Measurements from ENCODE around the gene RNF19B.

Gene RNF19B

DNA sequence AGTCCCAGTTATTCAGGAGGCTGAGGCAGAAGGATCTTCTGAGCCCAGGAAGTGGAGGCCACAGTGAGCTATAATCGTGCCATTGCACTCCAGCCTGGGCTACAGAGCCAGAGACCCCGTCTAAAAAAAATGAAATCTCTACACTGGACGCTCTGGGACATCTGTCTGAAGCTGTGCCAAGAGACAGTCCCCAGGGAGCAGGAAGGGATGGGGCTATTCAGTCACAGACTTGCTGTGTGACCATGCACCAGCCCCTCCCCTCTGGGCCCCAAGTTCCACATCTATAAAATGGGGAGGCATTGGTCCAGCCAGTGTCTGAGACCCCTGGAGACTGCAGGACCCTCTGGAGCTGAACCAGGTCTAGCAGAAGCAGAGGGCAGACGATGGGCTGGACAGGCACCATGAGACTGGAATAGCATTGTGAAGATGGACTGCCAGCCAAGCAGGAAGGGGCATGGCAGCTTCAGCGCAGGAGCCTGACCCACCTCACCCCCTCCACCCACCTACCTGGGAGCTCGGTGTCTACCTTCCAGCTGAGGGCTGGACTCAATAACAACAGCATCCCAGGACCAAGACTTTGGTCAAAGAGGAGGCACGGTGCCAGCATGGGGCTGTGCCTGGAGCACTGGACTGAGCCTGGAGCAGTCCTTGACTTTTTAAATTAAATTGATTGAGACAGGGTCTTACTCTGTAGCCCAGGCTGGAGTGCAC is 64.9 kb downstream of the RNF19B start:
- no peak for ATAC-seq

DNA sequence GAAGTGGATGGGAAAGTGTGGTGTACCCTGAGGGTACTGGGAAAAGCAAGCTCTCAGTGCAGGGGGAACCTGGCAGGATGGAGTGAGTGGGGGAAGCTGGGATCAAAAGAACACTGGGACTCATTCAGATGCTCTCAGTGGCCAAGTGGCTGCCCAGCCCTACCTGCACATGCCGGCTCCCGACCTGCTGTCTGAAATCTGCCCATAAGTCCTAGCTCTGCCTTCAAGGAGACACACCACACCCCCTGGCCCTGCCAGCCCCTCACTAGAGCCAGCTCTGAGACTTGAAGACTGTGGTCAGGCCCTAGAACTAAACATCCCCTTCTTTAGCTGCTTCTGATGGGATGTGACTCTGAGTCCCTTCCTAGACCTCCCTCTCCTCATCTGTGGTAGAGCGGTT is 65.7 kb downstream of the RNF19B start:
- no peak for ATAC-seq

DNA sequence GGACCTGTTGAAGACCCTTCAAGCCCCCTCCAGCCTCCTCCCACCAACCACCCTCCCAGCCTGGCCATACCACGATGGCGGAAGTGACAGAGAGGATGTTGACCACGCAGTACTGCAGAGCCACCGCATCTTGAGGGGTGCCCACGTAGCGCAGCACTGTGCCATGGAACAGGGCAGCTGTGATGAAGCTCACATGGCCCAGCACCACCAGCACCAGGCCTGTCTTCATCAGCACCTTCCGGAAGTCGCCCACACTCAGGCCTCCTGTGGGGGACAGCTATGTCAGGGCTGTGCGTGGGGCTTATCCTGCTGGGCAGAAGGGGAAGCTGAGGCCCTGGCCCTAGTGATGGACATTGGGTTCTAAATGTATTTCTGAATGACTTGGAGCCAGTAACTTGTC is 66.6 kb downstream of the RNF19B start:
- ATAC-seq, result no peak

DNA sequence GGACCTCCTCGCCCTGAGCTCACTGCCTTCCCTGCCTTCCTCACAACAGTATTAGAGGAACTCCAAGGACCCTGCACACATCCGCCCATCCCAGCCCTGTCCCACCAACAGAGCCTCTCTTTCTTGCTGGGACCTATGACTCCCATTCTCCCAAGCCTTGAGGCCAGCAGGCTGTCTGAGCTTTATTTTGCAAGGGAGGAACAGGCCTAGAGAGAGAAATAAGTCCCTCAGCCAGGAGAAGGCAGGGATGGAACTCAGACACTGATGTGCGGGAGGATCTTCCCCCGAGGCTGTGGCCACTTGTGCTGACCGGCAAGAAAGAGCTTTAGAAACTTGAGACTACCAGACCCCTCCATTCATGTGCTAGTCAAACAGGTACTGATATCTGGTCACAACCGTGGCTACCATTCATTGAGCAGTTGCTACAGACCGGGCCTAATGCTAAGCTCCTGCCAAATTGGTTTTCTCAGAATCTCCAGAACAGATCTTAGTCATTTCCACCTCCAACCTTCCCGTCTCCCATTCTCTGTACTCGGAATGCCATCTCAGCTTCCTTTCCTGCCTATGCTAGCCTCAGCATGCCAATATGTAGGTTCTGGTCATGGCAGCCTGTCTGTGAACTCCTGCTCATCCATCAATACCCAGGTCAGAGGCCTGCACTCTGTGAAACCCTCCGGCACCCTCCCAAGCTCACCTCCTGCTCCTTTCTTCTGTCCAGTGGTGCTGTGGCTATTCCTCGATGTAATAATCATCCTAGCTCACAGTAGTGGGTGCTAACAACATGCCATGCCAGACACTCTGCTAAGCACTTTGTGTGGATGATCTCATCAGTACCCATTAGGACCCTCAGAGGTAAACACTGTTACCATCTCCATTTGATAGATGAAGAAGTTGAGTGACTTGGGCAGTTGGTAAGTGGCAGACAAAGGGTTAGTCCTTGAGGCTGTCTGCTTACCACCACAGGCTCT is 67.2 kb downstream of the RNF19B start:
- no peak for ATAC-seq

GRCh38 chr1:32896451-32896850 is 68.2 kb downstream of the RNF19B start:
- no peak for ATAC-seq

DNA sequence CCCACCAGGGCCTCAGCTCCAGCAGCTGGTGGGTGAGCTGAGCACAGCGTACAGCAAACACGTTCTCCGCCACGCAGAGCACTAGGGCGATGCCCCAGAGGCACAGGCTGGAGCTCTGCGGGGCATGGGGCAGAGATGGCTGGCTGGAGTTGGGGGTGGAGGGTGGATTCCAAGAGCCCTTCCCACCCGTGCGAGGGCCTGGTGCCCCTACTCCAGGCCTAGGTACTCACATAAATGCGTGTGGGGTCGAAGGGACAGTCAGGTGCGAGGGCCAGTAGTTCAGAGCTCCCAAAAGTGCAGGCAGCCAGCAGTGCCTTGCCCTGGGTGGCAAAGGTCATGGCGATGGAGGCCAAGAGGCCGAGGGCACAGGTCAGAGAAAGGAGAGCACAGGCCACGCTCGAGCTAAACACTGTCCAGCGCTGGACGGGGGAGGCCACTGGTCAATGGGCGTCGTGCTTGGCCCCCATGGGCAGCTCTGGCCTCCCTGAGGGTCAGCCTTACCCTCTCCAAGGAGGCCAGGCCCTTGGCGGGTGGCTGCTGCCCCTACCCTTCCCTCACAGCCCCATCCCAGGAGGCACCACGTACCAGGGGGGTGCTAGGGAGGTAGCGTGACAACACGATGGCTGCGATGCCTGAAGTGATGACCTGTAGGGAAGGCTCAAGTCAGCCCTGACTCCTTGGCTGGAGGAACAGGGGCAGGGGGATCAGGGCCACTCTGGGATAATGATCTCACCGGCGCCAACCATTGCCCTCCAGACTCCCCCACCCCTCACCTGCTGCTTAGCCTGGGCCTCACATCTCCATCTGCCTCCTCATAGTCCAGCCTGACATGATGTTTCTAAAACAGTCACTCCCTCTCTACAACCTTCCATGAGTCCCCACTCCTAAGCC is 69.0 kb downstream of the RNF19B start:
- ATAC-seq, result no peak

DNA sequence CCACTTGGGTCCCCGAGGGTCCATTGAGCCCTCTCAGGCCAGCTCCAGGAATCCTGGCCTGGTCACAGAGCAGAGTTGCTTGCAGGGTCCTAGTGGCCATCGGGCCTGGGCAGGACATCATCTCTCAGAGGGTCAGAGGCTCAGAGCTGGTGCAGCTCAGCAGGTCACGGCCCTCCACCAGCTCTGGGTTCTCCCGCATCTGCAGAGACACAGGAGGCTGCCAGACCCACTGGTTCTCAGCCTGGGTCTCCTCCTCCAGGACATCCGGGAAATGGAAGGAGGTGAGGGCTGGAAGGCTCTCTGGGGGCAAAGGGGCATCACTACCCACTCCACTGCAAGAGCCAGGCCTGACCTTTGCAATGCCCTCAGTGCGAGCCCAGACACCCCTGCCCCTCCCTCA is 69.9 kb downstream of the RNF19B start:
- ATAC-seq, result no peak

DNA sequence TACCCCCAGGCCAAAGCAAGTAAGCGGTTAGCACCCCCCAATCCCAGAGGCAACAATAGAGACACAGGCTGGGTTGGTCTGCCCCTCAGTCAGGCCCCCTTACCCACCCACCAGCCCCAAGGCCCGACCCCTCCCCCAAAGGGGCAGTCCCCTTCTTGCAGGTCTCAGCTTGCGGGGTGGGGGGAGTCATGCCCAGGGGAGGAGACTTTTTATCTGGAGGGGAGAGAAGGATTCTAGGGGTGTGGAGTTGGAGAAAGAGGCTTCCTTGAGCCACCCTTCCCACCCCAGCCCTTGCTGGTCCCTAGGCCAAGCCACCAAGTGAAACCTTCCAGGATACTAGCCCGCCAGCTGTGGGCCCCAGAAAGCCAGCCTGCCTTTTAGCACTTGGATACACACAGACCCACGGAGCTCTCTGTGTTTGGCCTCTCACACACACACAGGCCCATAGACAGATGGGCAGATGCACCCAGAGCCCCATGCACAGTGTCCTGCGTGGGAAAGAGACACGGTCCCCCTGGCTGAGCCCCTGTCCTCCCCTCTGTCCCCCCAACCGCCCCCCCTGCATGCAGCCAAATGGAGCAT is 70.5 kb downstream of the RNF19B start:
- ATAC-seq, result no peak

DNA sequence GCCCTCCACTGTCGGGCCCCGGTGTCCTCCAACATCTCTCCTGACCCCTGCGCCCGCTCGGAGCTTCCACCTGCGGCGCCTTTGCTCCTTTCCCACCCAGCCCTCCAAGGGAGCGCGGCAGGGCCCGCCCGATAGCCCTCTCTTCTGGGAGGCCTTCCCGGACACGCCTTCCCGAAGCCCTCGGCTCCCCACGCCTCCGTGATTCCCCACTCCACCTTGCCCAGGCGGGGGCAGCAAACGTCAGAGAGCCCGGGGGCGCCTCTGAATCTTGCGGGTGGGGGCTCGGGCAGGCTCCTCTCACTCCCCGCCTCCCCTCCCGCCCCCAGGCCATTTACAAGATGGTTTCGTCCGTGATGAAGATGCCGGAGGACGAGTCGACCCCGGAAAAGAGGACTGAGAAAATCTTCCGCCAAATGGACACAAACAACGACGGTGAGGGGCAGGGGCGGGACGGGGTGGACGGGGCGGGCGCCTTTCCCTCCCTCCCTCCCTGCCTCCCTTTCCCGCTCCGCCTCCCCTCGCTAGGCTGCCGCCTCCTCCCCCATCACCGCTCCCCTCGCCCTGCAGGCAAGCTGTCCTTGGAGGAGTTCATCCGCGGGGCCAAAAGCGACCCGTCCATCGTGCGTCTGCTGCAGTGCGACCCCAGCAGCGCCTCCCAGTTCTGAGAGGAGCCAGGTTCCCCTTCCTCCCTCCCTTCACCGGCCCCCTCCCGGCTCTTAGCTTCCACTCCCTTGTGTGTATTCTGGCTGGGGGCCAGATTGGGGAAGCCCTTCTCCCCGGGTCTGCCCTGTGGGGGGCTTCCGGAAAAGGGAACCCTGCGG is 71.2 kb downstream of the RNF19B start:
- peak; percentile 10 to 11 for ATAC-seq

- peak; percentile 44 to 50 for ATAC-seq
Observed at GRCh38 chr1:32892368-32893197, 72.0 kb downstream of the RNF19B start.

GRCh38 chr1:32891630-32892029 is 73.0 kb downstream of the RNF19B start:
- no peak for ATAC-seq

DNA sequence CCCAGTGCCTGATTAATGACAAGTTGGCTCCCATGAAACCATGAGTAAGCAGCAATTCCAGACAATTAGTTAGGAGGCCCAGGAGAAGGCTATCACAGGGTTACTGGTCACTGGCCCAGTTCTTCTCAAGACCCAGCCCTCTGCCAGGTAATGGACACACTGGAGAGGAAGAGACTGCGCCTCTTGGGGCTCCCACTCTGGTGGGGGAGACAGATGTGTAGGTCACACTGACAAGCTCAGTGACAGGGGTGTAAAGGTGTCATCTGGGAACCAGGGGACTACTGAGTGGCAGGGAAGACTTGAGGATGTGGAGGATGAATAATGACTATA is 73.4 kb downstream of the RNF19B start:
- no peak for ATAC-seq

DNA sequence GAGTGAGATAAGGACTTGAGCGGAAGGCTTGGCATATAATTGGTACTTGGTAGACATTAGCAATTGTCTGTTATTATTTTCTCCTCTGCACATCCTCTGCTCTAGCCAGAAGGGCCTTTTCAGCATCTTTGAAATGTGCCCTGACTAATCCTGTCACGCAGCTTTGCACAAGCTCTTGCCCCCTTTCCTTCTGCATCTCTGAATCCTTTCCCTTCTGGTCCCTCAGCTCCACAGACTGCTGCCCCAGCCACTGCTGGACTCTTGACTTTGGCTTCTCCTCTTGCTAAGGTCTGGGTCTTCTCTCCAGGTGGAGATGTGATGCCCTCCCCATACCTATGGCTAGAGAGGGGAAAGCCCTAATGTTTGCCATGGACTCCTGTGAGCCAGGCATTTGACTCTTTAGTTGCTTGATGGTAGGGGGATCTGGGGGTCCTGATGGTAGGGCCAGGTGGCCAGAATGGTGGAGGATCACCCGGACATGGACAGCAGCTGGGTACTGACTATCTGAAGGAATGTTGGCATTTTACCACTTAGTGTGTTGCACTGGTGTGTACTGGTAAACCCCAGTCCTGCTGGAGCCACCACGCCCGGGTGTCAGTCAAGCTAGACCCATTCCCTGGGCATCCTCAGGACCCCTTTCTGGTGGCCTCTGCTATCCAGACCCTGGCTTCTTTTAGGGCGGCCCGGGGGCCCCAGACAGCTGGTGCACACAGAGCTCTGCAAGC is 73.9 kb downstream of the RNF19B start:
- no peak for ATAC-seq

GRCh38 chr1:32889731-32890278 is 74.8 kb downstream of the RNF19B start:
- ATAC-seq, result no peak

DNA sequence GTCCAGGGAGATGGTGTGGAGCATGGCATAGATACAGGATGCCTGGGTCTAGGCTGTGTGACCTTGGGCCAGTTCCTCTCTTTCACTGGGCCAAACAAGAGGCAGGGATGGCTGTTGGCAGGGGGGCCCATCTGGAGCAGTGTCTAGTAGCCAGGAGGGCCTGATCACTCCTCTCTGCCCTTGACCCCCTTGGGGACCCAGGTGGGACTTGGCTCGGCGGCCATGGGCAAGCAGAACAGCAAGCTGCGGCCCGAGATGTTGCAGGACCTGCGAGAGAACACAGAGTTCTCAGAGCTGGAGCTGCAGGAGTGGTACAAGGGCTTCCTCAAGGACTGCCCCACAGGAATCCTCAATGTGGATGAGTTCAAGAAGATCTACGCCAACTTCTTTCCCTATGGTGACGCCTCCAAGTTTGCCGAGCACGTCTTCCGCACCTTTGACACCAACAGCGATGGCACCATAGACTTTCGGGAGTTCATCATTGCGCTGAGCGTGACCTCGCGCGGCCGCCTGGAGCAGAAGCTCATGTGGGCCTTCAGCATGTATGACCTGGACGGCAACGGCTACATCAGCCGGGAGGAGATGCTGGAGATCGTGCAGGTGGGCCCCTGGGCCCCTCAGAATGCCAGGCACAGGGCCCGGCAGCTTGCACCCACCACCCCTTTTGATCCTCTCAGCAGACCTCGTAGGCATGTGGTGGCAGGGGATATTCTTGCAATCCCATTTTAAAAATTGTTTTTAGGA is 75.8 kb downstream of the RNF19B start:
- no peak for ATAC-seq

- no peak for ATAC-seq
Observed at GRCh38 chr1:32888134-32888533, 76.5 kb downstream of the RNF19B start.

GRCh38 chr1:32887623-32888022 is 77.0 kb downstream of the RNF19B start:
- ATAC-seq, result no peak

- ATAC-seq, result no peak
Observed at GRCh38 chr1:32886828-32887414, 77.7 kb downstream of the RNF19B start.

Data from activated CD4-positive, CD25-positive, alpha-beta regulatory T cell treated with anti-CD3 and anti-CD28 coated beads, Interleukin-2, amount 50 U/mL, for 24 hours (primary cell).